ENCODE results near the gene PDCL3. TPM values are rescaled to one million over a fixed set of nuclear protein-coding genes. Genes with fewer than 3 reads are reported as not detected.
A peak's percentile ranks its signal among the peaks of the same experiment; 100 is the strongest.

PDCL3 gene
- total and polyA plus RNA-seq, 2 donors (not counting 3 experiments of a cell fraction or from before 2014, with no cell fraction given) = 19.4 to 32.8 TPM

- intact Hi-C loops (cut with micrococcal nuclease) (loop anchor here (1.0 to 2.0 kb wide), 4 partner anchors 208 to 595 kb away; partner anchors contain the start of gene RPL31), dilution Hi-C loops (cut with MboI; ENCODE audit: extremely low pct_ligation_motif_present, low sequenced_read_pairs) (no loop called here)
- Histone ChIP-seq H3K4me3 (replicated peaks in 1 of 3; ENCODE audit: insufficient read depth in 1 of 3, low read depth in 1 of 3, low read length in 3 of 3) (no peak overlapping the region), H3K4me1 (ENCODE audit: control insufficient read depth, extremely low read depth, insufficient read depth, low read length) (no peaks in the 10 kb centered on the region), H3K79me2 (ENCODE audit: control insufficient read depth, insufficient read depth, low read length) (no peaks in the 10 kb centered on the region), H3K27me3 (ENCODE audit: control insufficient read depth in 2 of 2, insufficient read depth in 2 of 2, low read length in 2 of 2) (no peaks in the 10 kb centered on the region), H3K9me1 (replicated peaks; ENCODE audit: control insufficient read depth, extremely low read depth, insufficient read depth, low read length) (no peaks in the 10 kb centered on the region), H4K20me1 (replicated peaks; ENCODE audit: control insufficient read depth, extremely low read depth, insufficient read depth, low read length) (no peaks in the 10 kb centered on the region), H3K9me3 (replicated peaks; ENCODE audit: control insufficient read depth, insufficient read depth, low read length) (no peaks in the 10 kb centered on the region), H3K36me3 (ENCODE audit: control insufficient read depth in 2 of 2, extremely low read depth in 1 of 2, insufficient read depth in 2 of 2, low read length in 2 of 2) (no peaks in the 10 kb centered on the region), H2AFZ (ENCODE audit: low read depth, low read length) (no peak overlapping the region), H3K4me2 (ENCODE audit: insufficient read depth, low read length) (no peak overlapping the region), H3K27ac (ENCODE audit: insufficient read depth, low read depth, low read length) (no peak overlapping the region), H3K9ac (replicated peaks; ENCODE audit: extremely low read depth, insufficient read depth, low read length) (no peak overlapping the region)
- TF ChIP-seq EZH2 (IDR thresholded peaks at IDR 0.05; ENCODE audit: borderline replicate concordance, low read depth, low read length, severe bottlenecking) = no peak
- no peak for TF ChIP-seq POLR2A (IDR thresholded peaks at IDR 0.05; ENCODE audit: low read depth, low read length)
- peak; percentile 64 to 88 for TF ChIP-seq CTCF (IDR thresholded peaks at IDR 0.05; ENCODE audit: extremely low read depth in 1 of 2, insufficient read depth in 1 of 2, low read depth in 1 of 2, low read length in 2 of 2)
- no peak for TF ChIP-seq JUN (IDR thresholded peaks at IDR 0.05; ENCODE audit: borderline replicate concordance, insufficient read depth, insufficient read length, low read depth)
- TF ChIP-seq MYC (IDR thresholded peaks at IDR 0.05; ENCODE audit: low read depth, low read length) = no peak
- no TSS peak for BruUV-seq (replicated peaks)
- DNase-seq (ENCODE audit: low read depth, low spot score) (peak; percentile 60), FAIRE-seq (peak; percentile 78)
- CTCF ChIA-PET = interaction anchor here (0.6 to 3.2 kb wide), 37 partner anchors 9 to 608 kb away, joined by 3 to 24 read pairs (median 5); partner anchors contain the start of genes NPAS2, RPL31 and TBC1D8
- POLR2A ChIA-PET = interaction anchor here (1.0 kb wide), 1 partner anchor 392 kb away, joined by 3 read pairs; the partner anchor contains the start of gene RPL31
These were observed 47.6 kb downstream of the PDCL3 start for GRCh38 chr2:100610381-100610831.
